Measurements from ENCODE around the gene CDC26. TPM values are rescaled to one million over a fixed set of nuclear protein-coding genes. Genes with fewer than 3 reads are reported as not detected.

CDC26 gene
- total RNA-seq, 1 experiment from 2014 or later = 36.9 TPM

DNA sequence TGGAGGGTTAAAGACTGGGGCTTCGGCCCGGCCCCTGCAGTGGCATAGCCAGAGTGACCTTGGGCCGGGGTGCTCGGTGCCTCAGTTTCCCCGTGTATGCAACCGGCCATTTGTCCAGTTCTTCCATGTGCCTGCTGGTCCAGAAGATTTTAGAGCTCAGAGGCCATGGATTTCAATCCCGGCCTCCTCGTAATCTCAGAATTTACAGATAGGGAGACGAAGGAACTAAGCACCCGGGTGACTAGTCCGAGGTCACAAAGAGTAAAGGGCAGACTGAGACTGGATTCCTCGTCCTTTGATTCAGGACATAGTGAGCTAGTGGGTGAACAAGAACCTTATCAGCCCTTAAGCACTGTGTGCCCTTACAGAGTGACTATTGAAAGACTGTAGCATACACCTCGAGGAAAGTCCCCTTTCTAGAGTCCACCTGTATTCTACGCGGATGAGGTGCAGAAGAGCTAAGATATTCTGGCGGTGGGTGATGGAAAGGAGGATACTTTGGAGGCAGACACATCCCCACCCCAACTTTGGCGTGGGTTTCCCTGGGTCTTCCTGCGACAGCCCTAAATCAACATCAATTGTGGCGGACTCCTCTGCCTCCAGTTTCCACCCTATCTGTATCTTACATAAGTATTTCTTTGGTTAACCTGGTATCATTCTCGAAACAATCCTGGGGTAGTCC is 53.4 kb downstream of the CDC26 start (continued):
- TF ChIP-seq, protein P1, sequence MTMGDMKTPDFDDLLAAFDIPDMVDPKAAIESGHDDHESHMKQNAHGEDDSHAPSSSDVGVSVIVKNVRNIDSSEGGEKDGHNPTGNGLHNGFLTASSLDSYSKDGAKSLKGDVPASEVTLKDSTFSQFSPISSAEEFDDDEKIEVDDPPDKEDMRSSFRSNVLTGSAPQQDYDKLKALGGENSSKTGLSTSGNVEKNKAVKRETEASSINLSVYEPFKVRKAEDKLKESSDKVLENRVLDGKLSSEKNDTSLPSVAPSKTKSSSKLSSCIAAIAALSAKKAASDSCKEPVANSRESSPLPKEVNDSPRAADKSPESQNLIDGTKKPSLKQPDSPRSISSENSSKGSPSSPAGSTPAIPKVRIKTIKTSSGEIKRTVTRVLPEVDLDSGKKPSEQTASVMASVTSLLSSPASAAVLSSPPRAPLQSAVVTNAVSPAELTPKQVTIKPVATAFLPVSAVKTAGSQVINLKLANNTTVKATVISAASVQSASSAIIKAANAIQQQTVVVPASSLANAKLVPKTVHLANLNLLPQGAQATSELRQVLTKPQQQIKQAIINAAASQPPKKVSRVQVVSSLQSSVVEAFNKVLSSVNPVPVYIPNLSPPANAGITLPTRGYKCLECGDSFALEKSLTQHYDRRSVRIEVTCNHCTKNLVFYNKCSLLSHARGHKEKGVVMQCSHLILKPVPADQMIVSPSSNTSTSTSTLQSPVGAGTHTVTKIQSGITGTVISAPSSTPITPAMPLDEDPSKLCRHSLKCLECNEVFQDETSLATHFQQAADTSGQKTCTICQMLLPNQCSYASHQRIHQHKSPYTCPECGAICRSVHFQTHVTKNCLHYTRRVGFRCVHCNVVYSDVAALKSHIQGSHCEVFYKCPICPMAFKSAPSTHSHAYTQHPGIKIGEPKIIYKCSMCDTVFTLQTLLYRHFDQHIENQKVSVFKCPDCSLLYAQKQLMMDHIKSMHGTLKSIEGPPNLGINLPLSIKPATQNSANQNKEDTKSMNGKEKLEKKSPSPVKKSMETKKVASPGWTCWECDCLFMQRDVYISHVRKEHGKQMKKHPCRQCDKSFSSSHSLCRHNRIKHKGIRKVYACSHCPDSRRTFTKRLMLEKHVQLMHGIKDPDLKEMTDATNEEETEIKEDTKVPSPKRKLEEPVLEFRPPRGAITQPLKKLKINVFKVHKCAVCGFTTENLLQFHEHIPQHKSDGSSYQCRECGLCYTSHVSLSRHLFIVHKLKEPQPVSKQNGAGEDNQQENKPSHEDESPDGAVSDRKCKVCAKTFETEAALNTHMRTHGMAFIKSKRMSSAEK (CRISPR knock-in tag; IDR thresholded peaks at IDR 0.05; ENCODE audit: borderline replicate concordance) = no peak
- TF ChIP-seq KAT7 (CRISPR knock-in tag; IDR thresholded peaks at IDR 0.05; ENCODE audit: borderline replicate concordance) = no peak

DNA sequence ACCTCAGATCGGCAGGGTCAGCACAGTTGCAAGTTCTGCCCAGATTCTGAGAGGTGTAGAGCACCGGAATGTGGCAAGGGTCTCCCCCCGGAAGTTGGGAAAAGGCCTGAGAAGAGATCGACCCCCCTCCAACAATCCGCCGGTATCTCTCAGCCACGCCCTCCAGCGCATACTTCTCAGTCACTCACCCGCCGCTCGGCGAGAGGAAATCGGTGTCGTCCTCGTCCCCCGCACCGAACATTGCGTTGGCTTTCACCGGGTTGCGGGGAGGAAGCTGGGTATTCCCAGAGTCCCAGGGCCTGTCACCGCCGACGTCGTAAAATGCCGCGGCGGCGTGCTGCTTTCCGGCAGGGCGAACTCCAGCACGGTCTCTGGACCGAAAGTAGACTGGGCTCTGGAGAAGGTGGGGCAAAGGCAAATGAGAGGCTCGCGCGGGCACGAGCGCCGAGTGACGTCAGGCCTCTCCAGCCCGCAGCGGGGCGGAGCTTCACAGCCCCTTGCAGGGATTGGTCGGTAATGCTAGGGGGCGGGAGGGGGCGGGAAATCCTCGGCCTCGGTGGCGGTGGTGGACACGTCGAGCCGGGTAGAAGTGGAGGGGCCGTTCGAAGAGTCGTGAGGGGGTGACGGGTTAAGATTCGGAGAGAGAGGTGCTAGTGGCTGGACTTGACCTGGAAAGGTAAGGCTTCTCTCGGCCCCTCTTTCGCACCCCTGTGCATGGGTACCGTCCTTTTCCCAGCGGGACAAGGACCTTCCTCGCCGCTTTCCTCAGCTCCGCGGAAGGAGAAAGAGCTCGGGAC is 54.2 kb downstream of the CDC26 start, which contains the start of the genes FKBP15 and SLC31A1:
FKBP15 (minus strand) TSS at position 275 of the 797 bp plus-strand sequence; CDS start at position 241, 34 bp downstream.
SLC31A1 (plus strand) TSS at position 542 of the 797 bp plus-strand sequence. CDS start 34,605 bp downstream, outside the sequence.
- POLR2A ChIA-PET = interaction anchor here (0.6 to 2.4 kb wide), 8 partner anchors 14 to 357 kb away, joined by 3 to 18 read pairs (median 4); partner anchors contain the start of genes CDC26, PRPF4 and SLC31A2
- Mint-ChIP-seq H3K4me3 (peak within 1 kb of the TSS; percentile 98), H3K4me1 (peaks cover 26% of the 10 kb centered on the region), H3K27me3 (ENCODE audit: low read depth) (no peaks in the 10 kb centered on the region), H3K9me3 (no peaks in the 10 kb centered on the region), H3K27ac (peak within 1 kb of the TSS; percentile 96), H3K36me3 (peaks cover 6% of the 10 kb centered on the region)
- CTCF ChIA-PET = interaction anchor here (0.6 to 3.1 kb wide), 6 partner anchors 23 to 370 kb away, joined by 3 to 24 read pairs (median 4); partner anchors contain the start of genes ALAD, CDC26, PRPF4 and SLC31A2
- peak; percentile 99 for DNase-seq (ENCODE audit: low spot score)
- peak; percentile 98 for ATAC-seq
- no peak for TF ChIP-seq ZNF219 (CRISPR knock-in tag; IDR thresholded peaks at IDR 0.05; ENCODE audit: borderline replicate concordance)
- peak; percentile 86; the same call in 1 of the 2 replicates for TF ChIP-seq FOXK1 (CRISPR knock-in tag; IDR thresholded peaks at IDR 0.05)
- TF ChIP-seq, protein P2, sequence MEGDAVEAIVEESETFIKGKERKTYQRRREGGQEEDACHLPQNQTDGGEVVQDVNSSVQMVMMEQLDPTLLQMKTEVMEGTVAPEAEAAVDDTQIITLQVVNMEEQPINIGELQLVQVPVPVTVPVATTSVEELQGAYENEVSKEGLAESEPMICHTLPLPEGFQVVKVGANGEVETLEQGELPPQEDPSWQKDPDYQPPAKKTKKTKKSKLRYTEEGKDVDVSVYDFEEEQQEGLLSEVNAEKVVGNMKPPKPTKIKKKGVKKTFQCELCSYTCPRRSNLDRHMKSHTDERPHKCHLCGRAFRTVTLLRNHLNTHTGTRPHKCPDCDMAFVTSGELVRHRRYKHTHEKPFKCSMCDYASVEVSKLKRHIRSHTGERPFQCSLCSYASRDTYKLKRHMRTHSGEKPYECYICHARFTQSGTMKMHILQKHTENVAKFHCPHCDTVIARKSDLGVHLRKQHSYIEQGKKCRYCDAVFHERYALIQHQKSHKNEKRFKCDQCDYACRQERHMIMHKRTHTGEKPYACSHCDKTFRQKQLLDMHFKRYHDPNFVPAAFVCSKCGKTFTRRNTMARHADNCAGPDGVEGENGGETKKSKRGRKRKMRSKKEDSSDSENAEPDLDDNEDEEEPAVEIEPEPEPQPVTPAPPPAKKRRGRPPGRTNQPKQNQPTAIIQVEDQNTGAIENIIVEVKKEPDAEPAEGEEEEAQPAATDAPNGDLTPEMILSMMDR (IDR thresholded peaks at IDR 0.05) = no peak
- TF ChIP-seq JUN (CRISPR knock-in tag; IDR thresholded peaks at IDR 0.05) = no peak
- no peak for TF ChIP-seq ZNF423 (CRISPR knock-in tag; IDR thresholded peaks at IDR 0.05)
- no peak for TF ChIP-seq GTF2I (CRISPR knock-in tag; conservative IDR thresholded peaks at IDR 0.05)
- no peak for TF ChIP-seq CDX4 (CRISPR knock-in tag; IDR thresholded peaks at IDR 0.05; ENCODE audit: borderline replicate concordance)
- TF ChIP-seq TCF7 (CRISPR knock-in tag; IDR thresholded peaks at IDR 0.05; ENCODE audit: low read depth) = no peak
- TF ChIP-seq FOXP1 (CRISPR knock-in tag; IDR thresholded peaks at IDR 0.05; ENCODE audit: borderline replicate concordance) = peak; percentile 53; the same call in 1 of the 2 replicates
- no peak for TF ChIP-seq NR3C1 (CRISPR knock-in tag; conservative IDR thresholded peaks at IDR 0.05; ENCODE audit: low read depth)
- TF ChIP-seq PRRX2 (CRISPR knock-in tag; IDR thresholded peaks at IDR 0.05) = no peak
- no peak for TF ChIP-seq PREB (CRISPR knock-in tag; IDR thresholded peaks at IDR 0.05; ENCODE audit: borderline replicate concordance)
- TF ChIP-seq MYBL2 (CRISPR knock-in tag; IDR thresholded peaks at IDR 0.05) = peak; percentile 81; the same call in 1 of the 2 replicates
- TF ChIP-seq, protein P3, sequence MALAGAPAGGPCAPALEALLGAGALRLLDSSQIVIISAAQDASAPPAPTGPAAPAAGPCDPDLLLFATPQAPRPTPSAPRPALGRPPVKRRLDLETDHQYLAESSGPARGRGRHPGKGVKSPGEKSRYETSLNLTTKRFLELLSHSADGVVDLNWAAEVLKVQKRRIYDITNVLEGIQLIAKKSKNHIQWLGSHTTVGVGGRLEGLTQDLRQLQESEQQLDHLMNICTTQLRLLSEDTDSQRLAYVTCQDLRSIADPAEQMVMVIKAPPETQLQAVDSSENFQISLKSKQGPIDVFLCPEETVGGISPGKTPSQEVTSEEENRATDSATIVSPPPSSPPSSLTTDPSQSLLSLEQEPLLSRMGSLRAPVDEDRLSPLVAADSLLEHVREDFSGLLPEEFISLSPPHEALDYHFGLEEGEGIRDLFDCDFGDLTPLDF (CRISPR knock-in tag; IDR thresholded peaks at IDR 0.05) = 0 out of 2 replicates have a peak, but pooled peaks have one; percentile 51
- TF ChIP-seq, protein P1 (CRISPR knock-in tag; IDR thresholded peaks at IDR 0.05; ENCODE audit: borderline replicate concordance) = no peak
- TF ChIP-seq, protein P4, sequence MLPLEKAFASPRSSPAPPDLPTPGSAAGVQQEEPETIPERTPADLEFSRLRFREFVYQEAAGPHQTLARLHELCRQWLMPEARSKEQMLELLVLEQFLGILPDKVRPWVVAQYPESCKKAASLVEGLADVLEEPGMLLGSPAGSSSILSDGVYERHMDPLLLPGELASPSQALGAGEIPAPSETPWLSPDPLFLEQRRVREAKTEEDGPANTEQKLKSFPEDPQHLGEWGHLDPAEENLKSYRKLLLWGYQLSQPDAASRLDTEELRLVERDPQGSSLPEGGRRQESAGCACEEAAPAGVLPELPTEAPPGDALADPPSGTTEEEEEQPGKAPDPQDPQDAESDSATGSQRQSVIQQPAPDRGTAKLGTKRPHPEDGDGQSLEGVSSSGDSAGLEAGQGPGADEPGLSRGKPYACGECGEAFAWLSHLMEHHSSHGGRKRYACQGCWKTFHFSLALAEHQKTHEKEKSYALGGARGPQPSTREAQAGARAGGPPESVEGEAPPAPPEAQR (CRISPR knock-in tag; IDR thresholded peaks at IDR 0.05) = no peak
